ENCODE results near the gene TBC1D14. TPM values are rescaled to one million over a fixed set of nuclear protein-coding genes. Genes with fewer than 3 reads are reported as not detected.

Gene TBC1D14
- total and polyA plus RNA-seq, 7 donors = 19.2 to 46.4 (median 29.5) TPM

- no peak overlapping the region for H3K4me3 ChIP-seq
- no peaks in the 10 kb centered on the region for H3K36me3 ChIP-seq
- H3K9me3 ChIP-seq = no peaks in the 10 kb centered on the region
- DNase-seq = peak; percentile 59
- H3K4me1 ChIP-seq = peaks cover 0 to 41% (median 40%) of the 10 kb centered on the region in 4 donors
- H3K27ac ChIP-seq = peak overlapping the region in 2 of 4 donors; percentile 70 to 73
- WGBS, 2 donors = 76 to 90% methylated on average over 18 of the region's 18 CpGs
- TF ChIP-seq EP300 (IDR thresholded peaks at IDR 0.05) = no peak
- no peak for TF ChIP-seq POLR2A (IDR thresholded peaks at IDR 0.05)
- intact Hi-C loops (cut with DNase I) = no loop called here
- H3K27me3 ChIP-seq = no peaks in the 10 kb centered on the region
Measured at GRCh38 chr4:6915041-6916005, 5.7 kb downstream of the TBC1D14 start.

- H3K27me3 ChIP-seq = no peaks in the 10 kb centered on the region
- no peaks in the 10 kb centered on the region for H3K9me3 ChIP-seq
- no peak overlapping the region for H3K4me3 ChIP-seq
- H3K4me1 ChIP-seq = peaks cover 0 to 36% (median 32%) of the 10 kb centered on the region in 4 donors
- WGBS, 2 donors = 50 to 77% methylated on average over 12 of the region's 12 CpGs
- intact Hi-C loops (cut with DNase I) = no loop called here
- no peaks in the 10 kb centered on the region for H3K36me3 ChIP-seq
- peak; percentile 50 for DNase-seq
- TF ChIP-seq CTCF (IDR thresholded peaks at IDR 0.05) (no peak), POLR2A (IDR thresholded peaks at IDR 0.05) (no peak), EP300 (IDR thresholded peaks at IDR 0.05) (no peak), POLR2AphosphoS5 (IDR thresholded peaks at IDR 0.05) (no peak)
- H3K27ac ChIP-seq = peak overlapping the region in 3 of 4 donors; percentile 61 to 73 (median 70)
Measured at GRCh38 chr4:6916069-6916586, 6.5 kb downstream of the TBC1D14 start.

GRCh38 chr4:6916587-6917460 lies 7.2 kb downstream of the TBC1D14 start:
- H3K36me3 ChIP-seq = no peaks in the 10 kb centered on the region
- WGBS, 2 donors = 17 to 38% methylated on average over 15 of the region's 15 CpGs
- H3K4me1 ChIP-seq = peaks cover 0 to 32% (median 29%) of the 10 kb centered on the region in 4 donors
- peak overlapping the region in 1 of 4 donors; percentile 12 for H3K4me3 ChIP-seq
- DNase-seq = peak; percentile 77
- intact Hi-C loops (cut with DNase I) = no loop called here
- TF ChIP-seq POLR2AphosphoS5 (IDR thresholded peaks at IDR 0.05) (peak in 2 of 4 donors; percentile 28 to 72), POLR2A (IDR thresholded peaks at IDR 0.05) (peak in 1 of 2 donors; percentile 8), EP300 (IDR thresholded peaks at IDR 0.05) (no peak), CTCF (IDR thresholded peaks at IDR 0.05) (no peak)
- H3K27me3 ChIP-seq = no peaks in the 10 kb centered on the region
- H3K9me3 ChIP-seq = no peaks in the 10 kb centered on the region
- H3K27ac ChIP-seq = peak overlapping the region; percentile 40 to 73 (median 66)

DNA sequence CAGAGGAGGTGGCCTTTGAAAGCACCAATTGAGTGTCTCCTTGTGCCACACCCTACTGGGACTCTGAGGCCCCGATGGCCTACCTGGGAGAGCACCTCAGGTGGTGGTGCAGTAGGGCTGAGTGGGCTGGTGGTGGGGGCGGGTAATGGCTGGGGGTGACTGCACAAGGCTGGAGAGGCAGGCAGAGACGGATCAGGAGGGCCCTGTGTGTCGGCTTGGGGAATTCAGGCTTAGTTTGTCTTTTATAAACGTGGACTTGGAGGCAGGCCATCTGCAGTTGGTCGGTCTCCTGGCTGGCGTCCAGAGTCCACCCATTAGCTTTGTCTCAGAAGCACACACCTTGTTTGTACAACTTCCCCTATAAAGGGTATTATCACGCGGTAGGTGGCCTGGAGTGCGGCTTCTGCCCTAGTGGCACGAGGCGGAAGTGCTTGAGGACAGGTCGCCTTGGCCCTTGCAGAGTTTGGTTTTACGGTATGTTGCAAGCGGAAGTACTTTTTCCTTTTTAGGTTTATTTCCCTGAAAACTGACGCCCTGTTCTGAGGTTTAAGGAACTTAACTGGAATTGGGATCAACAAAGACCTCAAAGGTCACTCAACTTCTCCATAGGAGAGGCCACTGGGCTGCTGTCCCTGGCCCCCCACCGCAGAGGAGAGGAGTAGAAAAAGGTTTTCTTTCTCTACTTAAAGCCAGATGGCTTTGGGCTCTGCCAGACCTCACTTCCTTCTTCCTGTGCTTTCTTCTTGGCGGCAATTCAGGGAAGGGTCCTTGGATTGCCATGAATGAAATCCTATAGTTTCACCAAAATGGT lies 8.0 kb downstream of the TBC1D14 start:
- intact Hi-C loops (cut with DNase I) = no loop called here
- no peaks in the 10 kb centered on the region for H3K27me3 ChIP-seq
- peak overlapping the region in 1 of 4 donors; percentile 12 for H3K4me3 ChIP-seq
- WGBS, 2 donors = 9 to 28% methylated on average over 18 of the region's 18 CpGs
- H3K4me1 ChIP-seq = peaks cover 0 to 32% (median 29%) of the 10 kb centered on the region in 4 donors
- TF ChIP-seq POLR2A (IDR thresholded peaks at IDR 0.05) = no peak
- TF ChIP-seq EP300 (IDR thresholded peaks at IDR 0.05) = peak in 2 of 4 donors; percentile 71 to 92
- peak; percentile 24 to 64 (median 28) for TF ChIP-seq POLR2AphosphoS5 (IDR thresholded peaks at IDR 0.05)
- TF ChIP-seq CTCF (IDR thresholded peaks at IDR 0.05) = peak; percentile 24 to 66 (median 44)
- H3K9me3 ChIP-seq = no peaks in the 10 kb centered on the region
- DNase-seq = peak; percentile 87
- no peaks in the 10 kb centered on the region for H3K36me3 ChIP-seq
- H3K27ac ChIP-seq = peak overlapping the region; percentile 40 to 73 (median 66)

Data from sigmoid colon (tissue), 7 donors.